ENCODE data around the gene DNAH14. TPM values are rescaled to one million over a fixed set of nuclear protein-coding genes. Genes with fewer than 3 reads are reported as not detected.

The DNAH14 gene
- total and polyA plus RNA-seq, 2 of the 4 experiments (the other 2 are of a cell fraction) = 2.7 to 3.6 TPM

- Histone ChIP-seq H3K27ac (ENCODE audit: insufficient read depth, low read length) (no peak overlapping the region), H3K4me1 (ENCODE audit: control insufficient read depth, insufficient read depth, low read length) (peaks cover 3% of the 10 kb centered on the region), H3K4me3 (ENCODE audit: insufficient read depth, low read depth, low read length) (no peak overlapping the region), H4K91ac (ENCODE audit: insufficient read depth, low read depth, low read length) (no peak overlapping the region), H3K4ac (ENCODE audit: low read depth, low read length) (no peak overlapping the region), H3K14ac (replicated peaks; ENCODE audit: low read depth, low read length) (no peak overlapping the region), H4K8ac (ENCODE audit: low read depth in 2 of 2, low read length in 2 of 2) (no peak overlapping the region), H3K23ac (ENCODE audit: low read depth, low read length) (no peak overlapping the region), H2BK5ac (ENCODE audit: low read depth, low read length, poor library complexity, severe bottlenecking) (no peak overlapping the region), H2AK5ac (ENCODE audit: low read depth, low read length) (no peak overlapping the region), H3K79me1 (ENCODE audit: low read depth in 1 of 2, low read length in 2 of 2) (peaks cover 6 to 20% of the 10 kb centered on the region in 2 experiments), H2AK9ac (replicated peaks; ENCODE audit: low read depth, low read length, poor library complexity) (no peak overlapping the region), H2AFZ (replicated peaks; ENCODE audit: low read length, poor library complexity) (no peak overlapping the region), H3K56ac (ENCODE audit: extremely low read depth, insufficient read depth, low read length) (no peak overlapping the region), H2BK120ac (ENCODE audit: low read depth, low read length) (no peak overlapping the region), H3K36me3 (ENCODE audit: control insufficient read depth, insufficient read depth, low read length) (no peaks in the 10 kb centered on the region), H2BK20ac (ENCODE audit: low read depth, low read length) (no peak overlapping the region), H3K4me2 (ENCODE audit: low read depth, low read length) (no peak overlapping the region), H3K18ac (ENCODE audit: low read depth, low read length) (no peak overlapping the region), H4K20me1 (ENCODE audit: insufficient read depth, low read length) (peaks cover 21% of the 10 kb centered on the region; the same call in 1 of the 2 replicates), H3K9me1 (ENCODE audit: insufficient read depth, low read length) (peaks cover under 1% of the 10 kb centered on the region), H3K9ac (ENCODE audit: low read depth, low read length) (no peak overlapping the region), H3K9me3 (ENCODE audit: control insufficient read depth, insufficient read depth, low read length) (no peaks in the 10 kb centered on the region), H2BK15ac (ENCODE audit: low read depth, low read length) (no peak overlapping the region), H3K27me3 (ENCODE audit: control insufficient read depth, insufficient read depth, low read length) (no peaks in the 10 kb centered on the region), H4K5ac (ENCODE audit: low read depth, low read length) (no peak overlapping the region)
- ATAC-seq (ENCODE audit: low read depth) (no peak), DNase-seq (no peak)
- dilution Hi-C loops (cut with HindIII; ENCODE audit: low sequenced_read_pairs, unreplicated experiment) = no loop called here
- intact Hi-C loops (cut with micrococcal nuclease) = no loop called here
- ChIA-PET POLR2A (ENCODE audit: unreplicated experiment) (no interaction called here), CTCF (no interaction called here)
- BruUV-seq (replicated peaks) = no TSS peak
- in situ Hi-C loops (cut with MboI; ENCODE audit: low sequenced_read_pairs) = no loop called here
- no CpG with 5 or more reads among the region's 7 CpGs for WGBS, 2 experiments (ENCODE audit: extremely low coverage in 2 of 2, insufficient read length in 1 of 2)
- TF ChIP-seq MXI1 (IDR thresholded peaks at IDR 0.05; ENCODE audit: borderline replicate concordance, low read depth, low read length) (no peak), ELK1 (IDR thresholded peaks at IDR 0.05; ENCODE audit: borderline replicate concordance, low read depth, low read length) (no peak), MAZ (IDR thresholded peaks at IDR 0.05; ENCODE audit: borderline replicate concordance, low read depth, low read length) (no peak), RCOR1 (IDR thresholded peaks at IDR 0.05; ENCODE audit: insufficient replicate concordance, low read length) (no peak), RAD21 (IDR thresholded peaks at IDR 0.05; ENCODE audit: low read length) (no peak), CEBPB (IDR thresholded peaks at IDR 0.05; ENCODE audit: low read depth, low read length) (no peak), NFE2L2 (IDR thresholded peaks at IDR 0.05; ENCODE audit: low read depth, low read length) (no peak), POLR2A (IDR thresholded peaks at IDR 0.05; ENCODE audit: low read depth, low read length) (no peak), RFX5 (IDR thresholded peaks at IDR 0.05; ENCODE audit: low read depth, low read length) (no peak), CHD1 (IDR thresholded peaks at IDR 0.05; ENCODE audit: low read depth, low read length) (no peak), SMC3 (IDR thresholded peaks at IDR 0.05; ENCODE audit: low read depth, low read length) (no peak), BHLHE40 (IDR thresholded peaks at IDR 0.05; ENCODE audit: low read depth, low read length) (no peak), MAFK (IDR thresholded peaks at IDR 0.05; ENCODE audit: low read depth, low read length) (no peak), USF2 (IDR thresholded peaks at IDR 0.05; ENCODE audit: low read depth, low read length) (no peak), FOS (IDR thresholded peaks at IDR 0.05; ENCODE audit: low read depth, low read length) (no peak)
- TF ChIP-seq, protein P1, sequence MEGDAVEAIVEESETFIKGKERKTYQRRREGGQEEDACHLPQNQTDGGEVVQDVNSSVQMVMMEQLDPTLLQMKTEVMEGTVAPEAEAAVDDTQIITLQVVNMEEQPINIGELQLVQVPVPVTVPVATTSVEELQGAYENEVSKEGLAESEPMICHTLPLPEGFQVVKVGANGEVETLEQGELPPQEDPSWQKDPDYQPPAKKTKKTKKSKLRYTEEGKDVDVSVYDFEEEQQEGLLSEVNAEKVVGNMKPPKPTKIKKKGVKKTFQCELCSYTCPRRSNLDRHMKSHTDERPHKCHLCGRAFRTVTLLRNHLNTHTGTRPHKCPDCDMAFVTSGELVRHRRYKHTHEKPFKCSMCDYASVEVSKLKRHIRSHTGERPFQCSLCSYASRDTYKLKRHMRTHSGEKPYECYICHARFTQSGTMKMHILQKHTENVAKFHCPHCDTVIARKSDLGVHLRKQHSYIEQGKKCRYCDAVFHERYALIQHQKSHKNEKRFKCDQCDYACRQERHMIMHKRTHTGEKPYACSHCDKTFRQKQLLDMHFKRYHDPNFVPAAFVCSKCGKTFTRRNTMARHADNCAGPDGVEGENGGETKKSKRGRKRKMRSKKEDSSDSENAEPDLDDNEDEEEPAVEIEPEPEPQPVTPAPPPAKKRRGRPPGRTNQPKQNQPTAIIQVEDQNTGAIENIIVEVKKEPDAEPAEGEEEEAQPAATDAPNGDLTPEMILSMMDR (conservative IDR thresholded peaks at IDR 0.05; ENCODE audit: low read depth, low read length) = no peak
These were observed 500.8 kb downstream of the DNAH14 start for GRCh38 chr1:225430301-225430700.

Data from IMR-90 (cell line).